HG02571 (cell line): ENCODE results near the gene CDSN.

Source experiments
- ATAC-seq: cut with Tn5 transposase; IDR thresholded peaks from one replicate; pipeline ENCODE4 v1.9.1; 2021; ENCODE audit warnings: mild to moderate bottlenecking, moderate library complexity; ENCODE audit not compliant: unreplicated experiment

CDSN gene

GRCh38 chr6:31145386-31145785, 25.1 kb upstream of the CDSN start:
- no peak for ATAC-seq

DNA sequence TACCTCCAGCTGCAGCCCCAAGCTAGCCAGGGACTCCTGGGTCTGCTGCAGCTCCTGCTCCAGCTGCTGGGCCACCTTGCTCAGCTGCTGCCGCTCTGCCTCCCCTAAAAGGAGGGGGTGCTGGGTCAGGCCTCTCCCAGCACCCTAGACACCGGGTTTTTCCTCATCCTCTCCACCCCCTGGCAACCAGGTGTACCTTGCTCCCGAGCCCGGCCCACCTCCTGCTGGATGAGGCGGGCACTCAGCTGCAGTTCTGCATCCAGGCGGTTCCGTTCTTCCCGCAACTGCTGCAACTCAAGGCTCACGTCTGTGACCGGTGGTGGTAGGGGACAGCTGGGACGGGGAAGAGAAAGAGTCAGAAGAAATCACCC, 24.7 kb upstream of the CDSN start:
- no peak for ATAC-seq

- ATAC-seq: no peak
Measured at GRCh38 chr6:31144296-31144969, 24.2 kb upstream of the CDSN start.

GRCh38 chr6:31143148-31143547, 22.9 kb upstream of the CDSN start:
- no peak for ATAC-seq

DNA sequence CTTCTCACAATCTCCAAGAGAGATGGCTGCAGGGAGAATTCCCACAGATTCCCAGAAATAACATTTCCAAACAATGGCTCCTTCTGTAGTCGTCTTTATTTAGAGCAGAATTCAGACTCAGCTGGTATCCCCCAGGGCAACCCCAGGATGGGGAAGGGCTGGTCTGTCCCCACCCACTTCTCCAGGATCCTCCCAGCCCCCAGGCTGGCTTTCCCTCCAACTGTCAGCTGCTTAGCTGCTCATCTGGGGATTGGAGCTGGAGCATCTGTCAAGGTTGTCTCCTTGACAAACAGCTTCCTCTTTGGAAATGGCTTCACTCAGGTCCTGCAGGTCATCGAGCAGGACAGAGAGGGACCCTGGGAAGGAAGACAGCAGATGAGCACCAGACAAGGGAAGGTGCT, 22.1 kb upstream of the CDSN start:
- ATAC-seq: no peak

- no peak for ATAC-seq
Measured at GRCh38 chr6:31140643-31141042, 20.4 kb upstream of the CDSN start.

DNA sequence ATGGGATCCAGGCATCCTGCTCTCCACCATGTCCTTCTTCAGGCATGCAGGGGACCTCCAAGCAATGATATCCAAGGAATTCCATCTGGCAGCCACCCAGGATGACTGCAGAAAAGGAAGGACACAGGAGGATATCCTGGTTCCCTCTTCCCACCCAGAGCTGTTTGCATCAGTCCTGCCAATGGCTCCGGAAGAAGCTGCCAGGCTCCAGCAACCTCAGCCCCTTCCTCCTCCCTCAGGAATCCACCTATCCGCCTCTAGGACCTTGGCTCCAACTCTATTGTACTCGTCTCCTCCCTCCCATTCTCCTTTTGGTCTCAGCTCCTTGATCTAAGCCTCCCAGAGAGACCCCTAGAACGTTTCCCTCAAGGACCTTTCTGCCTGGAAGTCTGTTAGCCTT, 19.4 kb upstream of the CDSN start:
- no peak for ATAC-seq

DNA sequence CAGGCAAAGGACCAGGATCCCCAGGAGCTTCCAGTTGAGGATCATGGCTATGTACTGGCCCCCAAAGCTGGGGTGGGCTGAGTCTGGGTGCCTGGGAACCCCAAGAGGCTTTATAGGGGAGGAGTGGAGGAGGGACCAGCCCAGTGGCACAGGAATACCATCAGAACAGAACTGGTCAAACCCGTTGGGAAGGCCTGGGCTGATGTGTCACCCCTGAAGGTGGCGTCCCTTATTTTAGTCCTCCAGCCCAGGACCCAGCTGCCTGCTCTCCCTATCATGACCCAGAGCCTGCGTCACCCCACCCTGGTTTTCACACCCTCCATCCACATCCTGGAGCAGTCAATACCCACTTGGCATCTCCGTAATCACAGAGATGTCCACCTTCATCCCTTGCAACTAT, 18.7 kb upstream of the CDSN start, which contains the start of gene PSORS1C2:
TSS of gene PSORS1C2 (minus strand) at position 85 of the 400 bp plus-strand sequence. CDS start at position 45, 40 bp downstream.
- no peak for ATAC-seq

DNA sequence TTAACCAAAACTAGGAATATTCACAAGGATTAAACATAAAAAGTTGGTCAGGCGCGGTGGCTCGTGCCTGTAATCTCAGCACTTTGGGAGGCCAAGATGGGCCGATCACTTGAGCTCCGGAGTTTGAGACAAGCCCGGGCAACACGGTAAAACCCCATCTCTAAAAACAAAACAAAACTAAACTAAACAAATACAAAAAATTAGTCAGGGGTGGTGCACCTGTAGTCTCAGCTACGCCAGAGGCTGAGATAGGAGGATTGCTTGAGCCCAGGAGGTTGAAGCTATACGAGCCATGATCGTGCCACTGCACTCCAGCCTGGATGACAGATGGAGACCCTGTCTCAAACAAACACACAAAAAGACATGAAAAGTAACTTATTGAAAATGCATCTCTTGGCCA, 15.5 kb upstream of the CDSN start:
- ATAC-seq: no peak

DNA sequence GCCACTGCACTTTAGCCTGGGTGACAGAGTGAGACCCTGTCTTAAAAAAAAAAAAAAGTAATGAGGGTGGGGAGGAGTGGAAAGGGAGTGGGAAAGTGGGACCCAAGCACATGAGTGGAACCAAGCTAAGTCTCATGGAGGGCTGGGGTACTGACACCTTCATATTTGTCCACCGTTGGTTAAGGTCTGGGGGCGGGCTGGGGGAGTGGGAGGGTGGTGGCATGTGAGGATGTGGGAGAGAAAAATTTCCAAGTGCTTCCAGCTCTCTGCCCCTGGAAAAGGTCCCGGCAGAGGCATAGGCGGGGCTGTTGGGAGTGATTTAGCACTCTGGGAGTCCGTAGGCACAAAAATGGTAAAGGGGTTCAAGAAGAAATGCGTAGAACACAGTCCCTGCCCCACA, 12.6 kb upstream of the CDSN start:
- ATAC-seq: no peak

DNA sequence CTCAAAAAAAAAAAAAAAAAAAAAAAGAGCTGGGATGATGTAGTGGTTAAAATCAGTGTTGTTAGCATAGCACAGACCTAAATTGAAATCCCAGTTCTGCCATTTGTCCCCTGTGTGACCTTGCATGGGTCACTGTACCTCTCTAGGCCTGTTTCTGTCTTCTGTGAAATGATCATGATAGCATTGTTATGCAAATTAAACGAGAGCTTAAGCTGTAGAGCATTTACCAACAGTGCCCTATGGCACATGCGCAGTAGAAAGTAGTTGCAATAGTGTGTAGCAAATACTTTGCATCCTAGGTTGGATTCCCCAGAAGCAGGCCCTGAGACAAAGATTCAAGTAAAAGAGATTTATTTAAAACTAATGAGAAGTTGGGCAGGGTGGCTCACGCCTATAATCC, 11.3 kb upstream of the CDSN start:
- ATAC-seq: no peak

GRCh38 chr6:31130751-31131150, 10.5 kb upstream of the CDSN start:
- ATAC-seq: no peak

GRCh38 chr6:31129130-31129529, 8.9 kb upstream of the CDSN start:
- ATAC-seq: no peak

- ATAC-seq: no peak
Measured at GRCh38 chr6:31128093-31128676, 7.9 kb upstream of the CDSN start.

DNA sequence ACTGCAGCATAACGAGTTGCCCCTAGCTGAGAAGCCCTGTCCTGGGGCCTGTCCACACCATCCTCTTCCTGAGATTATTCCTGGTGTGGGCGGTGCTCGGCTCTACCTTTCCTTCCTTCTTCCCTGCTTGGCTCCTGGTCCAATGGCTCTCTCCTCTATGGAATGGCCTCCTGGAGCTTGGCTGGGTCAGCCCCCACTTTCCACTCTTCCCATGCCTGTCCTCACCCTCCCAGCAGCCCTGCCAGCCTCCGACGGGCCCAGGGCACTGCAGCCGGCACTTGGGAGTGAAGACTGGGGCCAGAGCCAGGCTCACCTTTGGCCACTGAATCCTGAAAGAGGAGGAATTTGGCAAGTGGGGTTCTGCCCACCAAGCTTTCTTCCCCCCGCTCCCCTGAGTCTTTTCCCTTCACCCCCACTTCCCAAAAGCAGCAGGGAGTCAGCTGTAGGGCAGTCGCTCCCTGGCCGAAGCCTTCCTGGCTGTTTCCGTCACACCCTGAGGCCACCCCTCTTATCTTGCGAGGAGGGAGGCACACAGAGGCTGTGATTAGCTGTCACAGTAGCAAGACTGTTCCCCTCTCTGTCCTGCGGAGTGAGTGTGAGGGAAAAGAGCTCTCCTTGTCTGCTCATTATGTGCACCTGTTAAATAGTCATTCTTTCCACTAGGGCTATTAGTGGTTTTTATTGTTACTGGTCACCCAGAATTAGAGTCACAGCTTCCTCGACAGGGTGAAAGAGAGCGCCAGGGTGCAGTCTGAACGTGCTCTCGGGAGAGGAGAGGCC, 6.3 kb upstream of the CDSN start:
- ATAC-seq: no peak

DNA sequence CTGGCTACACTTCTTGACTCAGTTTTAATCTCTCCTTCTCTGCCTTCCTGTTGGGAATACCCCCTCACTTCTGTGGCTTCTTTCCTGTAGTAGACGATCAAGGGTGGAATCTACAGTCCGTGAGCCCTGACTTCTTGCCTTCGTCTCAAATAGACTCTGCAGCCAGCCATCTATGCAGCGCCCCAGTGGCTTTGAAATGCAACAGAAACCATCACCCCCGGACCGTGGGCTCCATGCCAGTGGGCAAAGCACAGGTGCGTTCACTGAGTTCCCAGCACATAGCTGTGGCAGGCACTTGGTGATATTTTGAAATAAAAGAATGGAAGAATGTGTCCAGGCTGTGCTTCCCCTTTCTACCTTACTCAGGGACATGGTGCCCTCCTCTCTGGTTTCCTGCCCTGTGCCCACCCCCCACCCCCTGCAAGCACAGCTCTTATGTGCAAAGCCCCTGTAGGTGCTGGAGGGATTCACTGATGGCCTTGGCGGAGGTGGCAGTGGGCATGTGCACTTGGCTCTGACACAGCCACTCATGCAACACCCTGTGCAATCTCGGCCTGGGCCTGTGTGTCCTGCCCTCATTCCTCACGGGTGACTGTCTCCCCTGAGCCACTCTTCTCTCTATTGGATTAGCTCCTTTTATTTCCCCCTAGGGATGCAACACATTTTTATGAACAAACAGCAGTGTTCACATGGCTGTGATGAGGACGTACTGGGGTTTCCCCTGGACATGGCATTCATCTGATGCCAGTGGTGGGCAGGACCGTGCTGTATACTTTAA, 5.5 kb upstream of the CDSN start:
- ATAC-seq: no peak

GRCh38 chr6:31125162-31125561, 4.9 kb upstream of the CDSN start:
- ATAC-seq: no peak

DNA sequence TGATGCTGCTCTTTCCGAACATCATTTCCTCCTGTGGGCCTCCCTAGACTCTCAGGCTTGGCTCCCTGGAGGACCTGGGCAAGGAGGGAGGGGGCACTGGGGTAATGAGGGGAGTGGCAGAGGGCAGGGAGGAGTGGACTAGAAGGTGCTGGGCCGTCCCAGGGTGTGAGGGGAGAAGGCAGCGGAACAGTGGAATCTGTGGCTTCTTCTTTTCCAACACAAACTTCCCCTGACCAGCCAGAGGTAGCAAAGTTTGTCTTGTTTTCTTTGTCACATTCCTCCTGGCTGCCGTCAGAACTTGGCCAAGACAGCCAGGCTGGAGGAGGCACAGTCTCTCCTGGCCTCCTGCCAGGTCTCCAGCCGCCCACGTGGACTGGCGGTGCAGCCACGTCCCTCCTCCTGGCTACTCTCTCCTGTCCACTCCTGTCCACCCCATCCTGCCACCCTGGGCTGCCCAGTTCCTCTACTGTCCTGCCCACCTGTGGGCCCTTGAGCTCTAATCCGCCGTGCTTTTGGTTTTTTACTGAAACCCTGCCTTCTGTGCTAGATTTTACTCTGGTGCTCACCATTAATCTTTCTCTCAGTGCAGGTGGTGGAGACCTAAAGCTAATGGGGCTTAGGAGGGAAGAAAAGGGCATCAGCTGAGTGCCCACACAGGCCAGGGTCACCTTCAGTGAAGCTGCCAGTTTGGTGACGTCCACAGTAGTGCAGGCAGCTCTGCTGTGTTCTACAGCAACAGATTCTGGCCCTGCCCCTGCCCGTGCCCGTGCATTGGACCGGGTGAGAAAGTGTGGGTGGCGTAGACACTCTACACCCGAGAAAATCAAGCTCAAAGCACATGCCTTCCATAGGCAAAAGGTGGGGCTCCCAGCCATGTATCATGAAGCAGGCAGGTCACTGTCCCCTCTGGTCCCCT, 2.8 kb upstream of the CDSN start:
- no peak for ATAC-seq

- no peak for ATAC-seq
Measured at GRCh38 chr6:31121131-31121790, 1.0 kb upstream of the CDSN start.

- no peak for ATAC-seq
Measured at GRCh38 chr6:31118178-31118577, 2.1 kb downstream of the CDSN start.
